ENCODE results near the gene CHST15.

CHST15 gene

GRCh38 chr10:124092860-124093773 is at the start of gene CHST15:
CHST15 (minus strand) TSS chr10:124093598; CDS start chr10:124046212, 47,386 bp downstream.
- DNase-seq: peak; percentile 78

GRCh38 chr10:124142960-124143359 is 49.6 kb upstream of the CHST15 start:
- no peak for DNase-seq

GRCh38 chr10:124142006-124142739 is 48.8 kb upstream of the CHST15 start:
- peak; percentile 53 for DNase-seq

- no peak for DNase-seq
Measured at GRCh38 chr10:124138883-124139348, 45.5 kb upstream of the CHST15 start.

GRCh38 chr10:124138195-124138882 is 44.9 kb upstream of the CHST15 start:
- no peak for DNase-seq

- no peak for DNase-seq
Measured at GRCh38 chr10:124134251-124134893, 41.0 kb upstream of the CHST15 start.

GRCh38 chr10:124132876-124133275 is 39.5 kb upstream of the CHST15 start:
- DNase-seq: no peak

GRCh38 chr10:124132306-124132705 is 38.9 kb upstream of the CHST15 start:
- no peak for DNase-seq

- DNase-seq: no peak
Measured at GRCh38 chr10:124131172-124131571, 37.8 kb upstream of the CHST15 start.

GRCh38 chr10:124130198-124130900 is 37.0 kb upstream of the CHST15 start:
- DNase-seq: no peak

- no peak for DNase-seq
Measured at GRCh38 chr10:124129471-124129870, 36.1 kb upstream of the CHST15 start.

- no peak for DNase-seq
Measured at GRCh38 chr10:124128811-124129145, 35.4 kb upstream of the CHST15 start.

- DNase-seq: no peak
Measured at GRCh38 chr10:124127965-124128810, 34.8 kb upstream of the CHST15 start.

- DNase-seq: no peak
Measured at GRCh38 chr10:124127563-124127962, 34.2 kb upstream of the CHST15 start.

GRCh38 chr10:124126983-124127385 is 33.6 kb upstream of the CHST15 start:
- DNase-seq: no peak

GRCh38 chr10:124126145-124126982 is 33.0 kb upstream of the CHST15 start:
- no peak for DNase-seq

- DNase-seq: no peak
Measured at GRCh38 chr10:124125305-124126116, 32.1 kb upstream of the CHST15 start.

- DNase-seq: no peak
Measured at GRCh38 chr10:124124769-124125161, 31.4 kb upstream of the CHST15 start.

GRCh38 chr10:124124123-124124768 is 30.8 kb upstream of the CHST15 start:
- no peak for DNase-seq

All from femur (tissue), 1 donor.